Measurements from ENCODE around the gene COL16A1.

The COL16A1 gene

GRCh38 chr1:31645274-31645568 lies 58.6 kb downstream of the COL16A1 start:
- DNase-seq = no peak

DNA sequence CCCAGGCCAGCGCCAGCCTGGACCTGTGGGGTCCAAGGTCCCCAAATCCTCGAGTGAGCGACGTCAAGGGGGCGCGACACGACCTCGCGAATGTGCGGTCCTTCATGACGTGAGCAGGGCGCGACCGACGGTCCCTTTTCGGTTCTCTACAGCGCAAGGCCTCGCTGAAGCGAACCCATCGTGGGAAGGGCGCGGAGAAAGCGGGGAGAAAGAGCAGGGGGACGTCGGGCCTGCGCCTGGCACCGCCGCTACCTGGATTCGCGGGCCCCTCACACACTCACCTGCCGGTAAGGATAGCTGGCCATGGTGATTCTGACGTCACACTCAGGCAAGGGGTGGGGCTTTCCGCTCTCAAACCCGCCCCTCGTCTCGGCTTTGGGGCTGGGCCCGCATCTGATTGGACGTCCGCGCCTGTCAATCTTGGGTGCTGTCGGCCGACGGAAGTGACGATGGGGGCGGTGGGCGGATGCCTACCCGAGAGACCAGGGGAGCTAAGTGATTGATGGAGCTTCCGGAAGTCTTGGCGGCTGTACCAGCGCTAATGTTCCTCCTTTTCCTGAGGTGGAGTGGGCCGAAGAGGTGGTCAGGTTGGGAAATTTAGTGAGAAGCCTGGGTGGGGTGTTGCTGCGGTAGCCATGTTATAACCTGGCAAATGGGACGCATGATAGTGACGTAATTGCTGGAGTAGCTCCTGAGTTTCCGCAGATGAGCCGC lies 59.1 kb downstream of the COL16A1 start, which contains the start of gene PEF1:
PEF1 (minus strand) TSS at position 317 of the 714 bp plus-strand sequence; CDS start at position 305, 12 bp downstream.
- peak; percentile 99 for DNase-seq

DNA sequence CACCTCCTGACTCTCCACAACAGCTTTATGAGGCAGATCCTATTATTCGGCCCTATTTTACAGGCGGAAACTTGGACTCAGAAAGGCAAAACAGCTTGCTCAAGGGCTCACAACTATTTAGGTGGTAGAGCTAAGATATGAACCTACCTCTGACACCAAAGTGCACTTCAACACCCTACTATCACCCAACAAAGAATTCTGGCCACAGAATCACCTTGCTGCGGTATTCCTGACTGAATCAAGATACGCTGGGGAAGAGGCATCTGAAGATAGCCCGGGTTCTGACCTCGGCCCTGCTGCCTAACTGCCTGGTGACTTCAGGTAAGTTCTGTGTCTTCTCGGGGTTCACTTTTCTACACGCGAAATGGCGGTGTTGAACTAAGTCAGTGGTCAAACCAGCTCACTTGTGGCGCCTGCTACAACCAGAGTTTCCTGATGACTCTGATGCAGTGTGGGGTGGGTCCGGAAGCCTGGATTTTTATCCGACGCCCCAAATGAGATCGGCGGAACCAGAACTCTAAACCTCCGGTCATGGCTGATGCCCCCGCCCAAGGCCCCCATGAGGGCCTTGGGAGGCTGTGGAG lies 59.7 kb downstream of the COL16A1 start:
- DNase-seq = no peak

DNA sequence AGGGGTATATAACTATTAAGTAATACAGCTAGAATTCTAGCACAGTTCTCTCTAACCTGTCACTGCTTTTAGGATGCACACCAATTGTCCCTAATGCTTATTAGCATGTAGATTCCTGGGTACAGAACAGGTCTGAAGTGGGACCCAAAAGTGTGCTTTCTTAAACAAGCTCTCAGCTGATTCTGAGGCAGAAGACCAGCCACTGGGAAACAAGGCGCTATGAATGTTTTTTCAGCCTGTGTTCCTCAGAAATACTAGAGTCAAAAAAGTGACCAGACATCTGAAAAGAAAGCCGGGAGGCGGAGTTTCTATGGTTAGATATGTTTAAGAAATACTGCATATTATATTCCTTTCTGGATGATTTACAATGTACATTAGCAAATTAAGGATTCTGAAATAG lies 60.9 kb downstream of the COL16A1 start:
- no peak for DNase-seq

DNA sequence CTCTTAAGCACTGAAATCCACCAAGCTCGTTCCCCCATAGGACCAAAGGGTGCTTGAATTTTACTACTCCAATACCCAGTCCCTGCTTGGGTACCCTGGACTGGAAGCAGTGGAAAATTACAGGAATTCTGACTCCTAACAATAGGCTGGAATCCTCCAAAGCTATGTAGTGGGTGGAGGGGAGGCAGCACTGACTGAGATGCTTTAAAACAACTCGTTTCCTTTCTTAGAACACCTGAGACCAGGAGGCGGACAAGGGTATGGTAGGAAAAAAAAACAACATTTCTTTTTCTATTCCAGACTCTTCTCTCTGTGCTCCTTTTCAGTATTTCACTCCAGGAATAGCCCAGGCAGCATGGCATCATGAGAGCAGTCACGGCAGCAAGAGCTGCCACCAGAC lies 61.5 kb downstream of the COL16A1 start:
- DNase-seq = no peak

GRCh38 chr1:31640964-31641363 lies 62.9 kb downstream of the COL16A1 start:
- DNase-seq = no peak

DNA sequence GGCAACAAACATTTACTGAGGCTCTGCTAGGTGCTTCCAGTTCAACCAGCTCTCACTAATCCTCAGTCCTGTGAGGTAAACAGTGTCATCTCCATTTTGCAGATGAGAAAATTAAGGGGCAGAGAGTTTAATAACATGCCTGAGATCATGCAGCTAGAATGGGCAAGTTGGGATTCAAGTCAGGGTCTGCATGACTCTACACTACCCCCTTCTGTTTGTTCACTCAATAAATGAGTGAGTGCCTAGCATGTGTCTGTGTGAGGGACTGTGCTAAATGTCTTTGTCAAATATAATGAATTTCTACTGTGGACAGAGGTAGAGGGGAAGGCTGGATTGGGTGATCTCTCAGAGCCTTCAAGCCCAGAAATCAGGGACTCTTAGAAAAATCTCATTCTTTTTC lies 63.6 kb downstream of the COL16A1 start:
- DNase-seq = no peak

DNA sequence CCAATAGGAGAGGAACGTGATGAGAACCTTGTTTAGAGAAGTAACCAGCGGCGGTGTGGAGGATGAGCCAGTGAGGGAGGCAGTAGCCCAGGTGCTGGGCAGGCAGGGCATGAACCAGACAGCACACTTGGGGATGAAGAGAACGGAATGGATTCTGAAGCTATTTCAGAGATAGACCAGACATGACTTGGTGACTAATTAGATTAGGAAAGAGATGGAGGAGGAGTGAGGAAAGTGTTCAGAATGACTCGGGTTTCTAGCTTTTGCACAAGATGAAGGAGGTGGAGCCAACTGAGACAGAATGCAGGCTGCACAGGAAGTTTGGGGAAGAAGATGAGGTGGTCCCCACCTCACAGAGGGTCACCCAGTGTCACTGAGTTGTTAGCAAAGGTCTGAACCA lies 64.3 kb downstream of the COL16A1 start:
- no peak for DNase-seq

GRCh38 chr1:31637915-31638673 lies 65.7 kb downstream of the COL16A1 start:
- DNase-seq = no peak

GRCh38 chr1:31633117-31633516 lies 70.7 kb downstream of the COL16A1 start:
- DNase-seq = peak; percentile 13 to 17

DNA sequence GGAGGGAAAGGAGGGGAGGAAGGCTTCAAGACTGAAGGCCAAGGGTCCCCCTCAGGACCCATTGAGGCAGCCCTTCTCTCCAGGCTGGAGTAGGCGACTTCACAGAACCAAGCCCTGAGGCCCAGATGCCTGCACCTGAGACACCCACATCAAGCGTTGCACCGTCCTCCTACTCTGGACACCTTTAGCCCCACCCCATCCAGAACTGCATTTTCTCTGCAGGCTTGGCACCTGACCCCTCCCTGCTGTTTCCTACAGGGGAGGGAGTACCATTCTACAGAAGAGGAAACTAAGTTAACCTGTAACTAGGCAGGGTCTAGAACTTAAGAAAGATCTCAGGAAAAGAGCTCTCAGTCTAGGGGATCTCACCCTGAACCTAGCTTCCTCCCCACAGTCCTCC lies 71.2 kb downstream of the COL16A1 start:
- DNase-seq = no peak

- no peak for DNase-seq
These were observed 74.8 kb downstream of the COL16A1 start for GRCh38 chr1:31628931-31629556.

DNA sequence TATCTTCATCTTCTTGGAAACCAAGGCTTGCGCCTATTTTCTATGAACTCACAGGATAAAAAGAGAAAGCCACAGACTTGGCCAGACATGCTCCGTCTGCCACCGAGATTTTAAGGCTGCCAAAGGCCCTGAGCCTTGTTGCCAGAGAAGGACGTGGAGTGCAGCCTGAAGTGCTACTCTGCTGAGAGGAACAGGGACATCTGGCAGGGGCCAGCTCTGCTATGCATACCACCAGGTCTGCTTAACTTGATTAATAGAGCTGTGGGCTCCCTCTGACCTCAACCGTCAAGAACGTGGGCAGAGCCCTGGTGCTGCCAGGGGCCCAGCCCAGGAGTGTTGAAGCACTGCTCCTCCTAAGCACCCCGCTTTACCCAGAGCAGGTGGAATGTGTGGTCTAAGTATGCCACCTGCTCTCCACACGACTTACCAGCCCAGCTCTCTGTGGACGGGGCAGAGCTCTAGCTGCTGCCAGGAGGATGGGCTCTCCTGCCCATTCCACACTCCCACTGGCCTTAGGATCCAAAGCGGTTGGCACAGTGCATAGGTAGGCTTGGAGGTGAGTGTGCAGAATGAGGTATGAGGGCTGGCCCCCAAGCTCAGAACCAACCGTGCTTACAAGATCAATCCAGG lies 75.8 kb downstream of the COL16A1 start:
- DNase-seq = no peak

- no peak for DNase-seq
These were observed 76.4 kb downstream of the COL16A1 start for GRCh38 chr1:31627301-31627929.

DNA sequence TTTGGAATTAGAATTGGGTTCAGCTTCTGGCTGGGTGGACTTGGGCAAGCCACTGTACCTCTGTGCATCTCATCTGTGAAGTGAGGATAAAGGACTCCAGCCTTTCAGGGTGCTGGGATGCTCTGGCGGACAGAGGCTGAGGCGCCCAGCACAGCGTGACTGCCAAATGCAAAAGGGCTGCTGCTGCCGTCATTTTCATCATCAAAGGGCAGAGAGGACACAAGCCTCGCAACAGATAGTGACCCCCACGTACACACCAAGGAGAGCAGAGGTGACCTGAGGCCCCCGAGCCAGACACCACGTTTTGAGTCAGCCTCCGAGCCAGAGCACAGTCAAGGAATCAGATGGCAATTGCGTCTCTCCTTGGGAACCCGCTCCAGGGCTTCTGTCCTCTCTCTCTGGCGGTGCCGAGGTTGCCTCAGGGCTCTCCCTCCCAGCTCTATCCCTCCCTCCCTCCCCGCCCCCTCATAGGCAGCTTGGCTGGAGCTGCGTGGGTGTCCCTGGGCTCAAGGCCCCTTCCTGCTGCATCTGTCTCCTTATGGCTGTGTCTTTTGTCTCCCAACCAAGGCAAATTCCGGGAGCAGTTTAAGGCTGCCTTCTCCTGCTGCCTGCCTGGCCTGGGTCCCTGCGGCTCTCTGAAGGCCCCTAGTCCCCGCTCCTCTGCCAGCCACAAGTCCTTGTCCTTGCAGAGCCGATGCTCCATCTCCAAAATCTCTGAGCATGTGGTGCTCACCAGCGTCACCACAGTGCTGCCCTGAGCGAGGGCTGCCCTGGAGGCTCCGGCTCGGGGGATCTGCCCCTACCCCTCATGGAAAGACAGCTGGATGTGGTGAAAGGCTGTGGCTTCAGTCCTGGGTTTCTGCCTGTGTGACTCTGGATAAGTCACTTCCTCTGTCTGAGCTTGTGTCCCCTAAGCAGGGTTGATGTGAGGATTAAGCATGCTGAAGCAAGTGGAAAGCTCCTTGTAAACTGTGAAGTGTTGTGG lies 77.3 kb downstream of the COL16A1 start:
- DNase-seq = no peak

DNA sequence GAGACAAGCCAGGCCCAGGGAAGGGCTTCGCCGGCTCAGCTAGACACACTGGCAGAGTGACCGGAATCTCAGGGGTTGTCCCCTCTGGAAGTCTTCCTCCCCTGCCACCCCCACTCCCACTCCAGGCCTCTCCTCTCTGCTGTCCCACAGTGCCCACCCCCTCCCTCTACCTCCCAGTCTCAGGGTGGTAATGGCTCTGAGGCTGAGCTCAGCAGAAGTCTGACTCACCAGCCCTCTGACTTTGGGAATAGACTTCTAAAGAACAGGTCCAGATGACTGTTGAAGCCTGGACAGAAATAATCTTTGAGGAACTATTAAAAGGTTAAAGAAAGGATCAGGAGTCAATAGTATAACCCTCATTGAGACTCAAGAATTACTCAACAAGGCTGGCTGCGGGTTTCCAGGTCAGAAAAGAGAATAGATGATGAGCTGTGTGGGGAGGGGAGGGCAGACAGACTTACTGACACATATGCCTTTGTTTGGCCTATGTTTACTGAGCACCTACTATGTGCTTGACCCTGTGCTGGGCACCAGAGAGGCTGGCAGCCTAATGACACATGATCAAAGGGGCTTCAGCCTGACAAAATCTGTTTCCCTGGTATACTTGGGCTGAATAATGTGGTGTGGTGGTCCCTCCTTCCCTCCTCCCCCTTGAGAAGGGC lies 78.1 kb downstream of the COL16A1 start:
- DNase-seq = no peak

DNA sequence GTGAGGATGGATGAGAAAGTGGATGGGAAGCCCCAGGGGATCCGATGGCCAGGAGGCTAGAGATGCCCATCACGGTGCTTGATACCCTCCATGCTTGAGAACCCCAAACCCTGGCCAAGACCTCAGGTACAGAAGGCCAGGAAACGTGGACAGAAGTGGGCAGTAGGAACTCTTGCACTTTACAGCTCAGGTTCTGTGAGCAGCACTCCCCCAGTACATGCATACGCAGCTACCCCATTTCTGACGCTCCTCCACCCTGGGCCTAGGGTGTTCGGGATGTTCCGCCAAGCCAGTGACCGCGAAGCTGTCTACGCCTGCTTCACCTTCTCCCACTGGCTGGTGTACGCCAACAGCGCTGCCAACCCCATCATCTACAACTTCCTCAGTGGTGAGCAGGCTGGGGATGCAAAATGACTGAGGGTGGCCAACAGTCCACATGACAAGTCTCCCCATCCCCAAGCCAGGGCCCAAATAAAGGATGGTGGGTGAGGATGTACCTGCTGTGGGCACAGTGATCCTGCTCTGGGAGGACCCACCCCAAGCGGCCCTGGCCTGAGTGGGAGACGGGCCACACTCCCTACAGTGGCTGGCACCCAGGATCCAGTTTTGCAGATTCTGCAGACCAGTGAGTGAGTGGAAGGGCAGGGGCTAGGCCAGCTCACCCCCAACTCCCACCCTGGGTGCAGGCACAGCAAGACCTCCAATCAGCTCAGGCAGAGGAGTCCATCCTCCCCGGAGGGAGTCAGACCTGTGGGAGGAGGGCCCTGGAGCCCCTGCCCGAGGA lies 78.9 kb downstream of the COL16A1 start:
- no peak for DNase-seq

DNA sequence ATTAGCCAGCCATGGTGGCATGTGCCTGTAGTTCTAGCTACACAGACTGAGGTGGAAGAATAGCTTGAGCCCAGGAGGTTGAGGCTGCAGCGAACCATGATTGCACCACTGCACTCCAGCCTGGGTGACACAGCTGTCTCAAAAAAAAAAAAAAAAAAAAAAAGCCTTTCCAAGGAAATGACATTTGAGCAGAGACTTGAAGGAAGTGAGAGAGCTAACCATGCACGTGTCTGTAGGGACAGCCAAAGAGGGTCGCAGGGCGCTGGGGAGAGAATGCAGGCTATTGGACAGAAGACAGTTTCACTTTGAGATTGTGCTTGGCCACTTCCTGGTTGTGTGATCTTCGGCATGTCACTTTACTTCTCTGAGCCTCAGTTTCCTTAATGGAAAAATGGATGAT lies 79.5 kb downstream of the COL16A1 start:
- DNase-seq = no peak

DNA sequence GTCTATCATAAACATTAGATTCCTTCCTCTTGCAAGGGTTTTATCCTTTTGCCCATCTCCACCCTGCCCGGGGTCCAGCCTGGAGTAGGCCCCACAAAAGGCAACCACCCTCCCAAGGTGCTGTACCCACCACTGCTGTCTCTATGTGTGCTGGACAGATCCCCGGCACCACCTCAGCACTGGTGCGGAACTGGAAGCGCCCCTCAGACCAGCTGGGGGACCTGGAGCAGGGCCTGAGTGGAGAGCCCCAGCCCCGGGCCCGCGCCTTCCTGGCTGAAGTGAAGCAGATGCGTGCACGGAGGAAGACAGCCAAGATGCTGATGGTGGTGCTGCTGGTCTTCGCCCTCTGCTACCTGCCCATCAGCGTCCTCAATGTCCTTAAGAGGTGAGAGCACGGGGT lies 80.5 kb downstream of the COL16A1 start:
- no peak for DNase-seq

Measured in activated CD4-positive, alpha-beta T cell treated with anti-CD3 and anti-CD28 coated beads, Interleukin-2, amount 50 U/mL, for 4 hours (primary cell).